Fibroblast of skin of left biceps (primary cell): ENCODE measurements around the gene CCDC175.

ENCODE experiments used
- DNase-seq, 2 experiments: peaks; one replicate each; pipeline ENCODE4 v3.0.0-alpha.2; 2013; ENCODE audit warnings: low read depth in 2 of 2

Gene CCDC175

DNA sequence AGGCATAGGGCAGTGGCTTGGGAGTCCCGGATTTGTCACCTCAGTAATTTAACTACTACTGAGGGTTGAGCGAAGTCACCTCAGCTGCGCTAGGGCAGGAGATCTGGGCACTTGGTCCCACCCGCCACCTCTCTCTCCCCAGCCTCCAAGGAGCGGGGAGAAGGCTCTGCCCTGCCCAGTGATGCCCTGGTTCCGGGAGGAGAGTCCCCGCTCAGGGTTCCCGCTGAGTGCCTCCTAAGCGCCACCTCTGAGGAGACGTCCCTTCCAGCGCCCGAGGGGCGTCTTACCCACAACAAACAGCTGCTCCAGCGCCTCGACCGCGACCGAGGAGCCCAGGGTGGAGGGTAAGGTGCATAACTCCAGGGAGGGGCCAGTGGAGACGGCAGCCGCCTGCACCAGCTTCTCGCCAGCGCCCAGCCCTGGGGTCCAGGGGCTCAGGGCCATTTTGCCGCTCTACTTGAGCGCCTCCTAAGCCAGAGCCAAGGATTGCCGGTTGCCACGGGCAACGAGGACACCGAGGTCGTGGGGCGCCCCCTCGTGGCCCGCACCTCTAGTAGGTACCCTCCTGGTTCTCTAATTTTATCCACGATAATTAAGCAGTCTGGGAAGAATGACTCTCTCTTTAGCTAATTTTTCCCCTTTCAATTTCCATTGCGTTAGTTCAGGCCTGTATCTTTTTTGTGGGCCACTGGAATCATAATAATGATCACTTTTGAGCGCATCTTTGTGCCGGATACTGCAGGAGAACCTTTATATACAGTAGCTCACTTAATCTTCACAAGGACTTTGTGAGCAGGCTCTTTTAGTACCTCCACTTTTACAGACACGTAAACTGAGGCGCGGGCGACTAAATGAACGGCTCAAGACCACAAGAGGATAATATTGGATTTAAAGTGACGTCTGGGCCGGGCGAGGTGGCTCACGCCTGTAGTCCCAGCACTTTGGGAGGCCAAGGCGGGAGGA lies at the start of gene CCDC175:
TSS of gene CCDC175 (minus strand) at position 481 of the 963 bp plus-strand sequence. CDS start at position 444, 37 bp downstream.
- DNase-seq, result peak; percentile 28 to 31

DNA sequence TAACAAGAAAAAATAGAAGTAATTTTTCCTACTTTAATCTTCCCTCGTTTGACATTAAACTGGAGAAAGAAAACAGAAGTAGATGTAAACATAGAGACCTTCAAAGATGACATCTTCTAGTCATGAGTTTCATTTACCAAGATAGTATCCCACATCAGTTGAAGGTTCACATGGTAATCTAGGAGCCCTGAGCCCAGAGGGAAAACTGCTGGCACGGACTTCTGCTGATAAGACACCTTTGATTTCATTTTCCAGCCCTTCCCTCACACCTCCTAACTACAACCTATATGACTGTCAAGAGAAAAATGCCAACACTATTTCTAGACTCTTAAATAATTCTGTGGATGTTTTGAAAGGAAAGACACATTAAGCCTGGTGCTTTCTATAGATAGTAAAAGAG lies 46.0 kb upstream of the CCDC175 start:
- DNase-seq, result no peak

DNA sequence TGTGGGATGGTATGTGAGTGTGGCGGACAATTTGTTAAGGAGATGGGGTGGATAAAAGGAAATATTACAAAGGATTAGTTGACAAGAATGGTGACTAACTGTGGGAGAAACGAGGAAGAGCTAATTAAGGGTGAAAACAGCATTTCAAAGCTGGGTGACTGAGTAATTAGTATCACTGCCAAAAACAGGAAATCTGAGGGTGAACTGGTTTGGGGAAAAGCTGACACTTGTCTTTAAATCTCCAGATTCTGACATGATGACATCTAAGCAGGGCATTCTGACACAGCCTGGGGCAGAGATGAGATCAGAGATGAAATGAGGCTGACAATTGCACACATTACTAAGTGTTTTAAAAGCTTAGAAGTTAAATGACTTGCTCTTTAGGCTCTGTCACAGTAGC lies 42.4 kb upstream of the CCDC175 start:
- no peak for DNase-seq

DNA sequence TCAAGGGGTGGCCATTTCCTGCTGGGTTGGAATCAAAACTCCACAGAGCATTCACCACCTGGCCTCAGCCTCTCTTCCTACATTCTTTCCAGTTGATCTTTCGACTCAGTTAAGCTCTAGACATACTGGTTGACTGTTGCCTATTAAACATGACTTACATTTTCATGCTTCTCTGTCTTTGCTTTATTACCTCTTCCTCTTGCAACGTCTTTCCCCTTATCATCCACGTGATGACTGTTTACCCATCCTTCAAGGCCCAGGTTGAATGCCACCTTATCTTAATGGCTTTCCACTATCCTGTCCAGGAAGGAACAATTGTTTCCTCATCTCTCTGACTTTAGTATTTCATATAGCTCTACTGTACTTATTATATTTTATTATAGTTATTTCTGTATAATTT lies 24.4 kb upstream of the CCDC175 start:
- no peak for DNase-seq

DNA sequence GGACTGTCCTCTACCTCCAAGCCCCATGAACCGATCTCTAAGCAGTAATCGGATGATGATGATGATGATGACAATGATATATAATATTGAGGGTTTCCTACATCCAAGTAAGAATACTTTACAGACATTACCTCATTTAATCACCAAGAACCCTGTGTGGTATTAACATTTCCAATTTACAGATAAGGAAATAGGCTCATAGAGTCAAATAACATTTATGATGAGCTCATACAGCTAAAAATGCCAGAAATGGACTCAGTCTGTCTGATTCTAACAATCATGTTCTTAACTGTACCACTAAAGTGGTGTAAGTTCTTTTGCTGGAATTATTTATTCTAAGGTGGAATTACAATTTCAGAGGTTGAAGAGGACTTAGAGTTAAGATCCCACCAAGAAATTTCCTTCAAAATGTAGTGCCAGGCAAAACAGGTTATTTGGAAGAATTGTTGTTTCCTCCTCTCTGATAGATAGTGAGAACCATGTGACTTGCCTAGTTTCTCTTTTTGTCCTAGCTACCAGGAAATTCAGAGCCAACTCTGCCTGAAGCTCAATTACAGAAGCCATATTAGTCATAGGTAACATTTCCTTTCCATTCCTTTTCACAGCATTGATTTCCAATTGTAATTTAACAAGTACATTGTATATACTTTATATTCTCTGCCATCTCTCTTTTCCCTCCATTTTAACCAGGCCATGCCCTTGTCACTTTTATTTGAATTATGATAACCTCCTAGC lies 23.8 kb upstream of the CCDC175 start:
- no peak for DNase-seq

DNA sequence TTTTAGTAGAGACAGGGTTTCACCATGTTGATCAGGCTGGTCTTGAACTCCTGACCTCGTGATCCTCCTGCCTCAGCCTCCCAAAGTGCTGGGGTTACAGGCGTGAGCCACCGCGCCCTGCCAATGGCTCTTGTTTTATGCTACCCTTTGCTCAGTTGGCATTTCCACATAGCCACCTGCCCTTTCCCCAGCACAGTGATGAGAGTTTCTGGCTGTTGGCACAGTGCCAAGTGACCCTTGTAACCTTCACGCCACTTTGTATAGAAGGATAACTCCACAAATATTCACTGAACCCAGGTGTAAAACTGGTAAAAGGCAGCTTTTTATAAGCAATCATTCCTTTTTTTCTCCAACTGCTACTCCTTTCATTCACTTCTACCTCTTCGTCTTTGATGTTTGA lies 18.5 kb upstream of the CCDC175 start:
- DNase-seq, result no peak

DNA sequence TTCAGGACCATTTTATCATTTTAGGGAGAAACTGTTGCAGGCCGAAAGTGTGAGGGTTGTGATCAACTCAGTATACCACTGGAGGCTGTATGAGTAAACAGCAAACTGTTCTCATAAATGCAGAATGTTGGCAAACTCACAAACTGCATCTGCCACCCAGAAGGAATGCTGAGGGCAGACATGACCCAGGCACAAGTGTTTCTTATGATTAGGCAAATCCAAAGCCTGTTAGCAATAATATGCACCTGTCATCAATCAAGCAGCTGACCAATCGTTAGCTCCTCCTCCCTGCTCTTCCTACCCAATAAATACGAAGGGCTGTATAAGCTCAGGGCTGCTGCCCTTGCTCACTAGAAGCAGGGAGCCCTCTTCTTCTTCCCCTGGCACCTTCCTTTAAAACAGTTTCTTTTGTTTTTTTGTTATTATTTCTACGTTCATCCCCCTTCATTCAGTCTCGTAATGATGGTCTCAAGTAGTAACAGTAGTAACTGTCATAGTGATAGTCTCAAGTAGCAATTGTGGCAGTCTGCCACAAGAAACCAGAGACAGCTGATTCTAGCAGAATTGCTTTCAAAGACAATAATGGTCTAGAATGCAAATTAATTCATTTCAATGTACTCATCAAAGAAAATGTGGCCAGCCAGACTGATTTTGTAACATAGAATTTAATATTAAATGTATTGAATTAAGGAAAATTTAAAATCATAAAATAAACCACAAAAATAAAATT lies 15.2 kb upstream of the CCDC175 start:
- DNase-seq, result no peak

DNA sequence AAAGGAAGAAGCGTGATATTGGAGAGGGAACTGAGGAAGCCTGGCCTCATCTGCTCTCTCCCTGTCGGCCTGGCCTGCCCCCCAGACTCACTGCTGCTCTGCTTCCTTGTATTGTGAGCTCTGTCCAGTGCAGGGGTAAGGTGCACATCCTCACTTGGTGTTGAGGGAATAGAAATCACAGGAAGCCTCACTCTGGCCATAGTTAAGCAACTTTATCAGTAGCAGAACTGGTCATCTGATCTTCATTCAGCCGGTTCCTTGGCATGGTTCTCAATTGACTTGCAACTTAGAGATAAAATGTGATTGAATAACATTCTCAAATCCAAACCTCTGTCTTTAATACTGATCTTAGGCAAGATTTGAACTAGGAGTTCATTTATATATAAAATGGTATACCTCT lies 11.5 kb upstream of the CCDC175 start:
- DNase-seq, result no peak

DNA sequence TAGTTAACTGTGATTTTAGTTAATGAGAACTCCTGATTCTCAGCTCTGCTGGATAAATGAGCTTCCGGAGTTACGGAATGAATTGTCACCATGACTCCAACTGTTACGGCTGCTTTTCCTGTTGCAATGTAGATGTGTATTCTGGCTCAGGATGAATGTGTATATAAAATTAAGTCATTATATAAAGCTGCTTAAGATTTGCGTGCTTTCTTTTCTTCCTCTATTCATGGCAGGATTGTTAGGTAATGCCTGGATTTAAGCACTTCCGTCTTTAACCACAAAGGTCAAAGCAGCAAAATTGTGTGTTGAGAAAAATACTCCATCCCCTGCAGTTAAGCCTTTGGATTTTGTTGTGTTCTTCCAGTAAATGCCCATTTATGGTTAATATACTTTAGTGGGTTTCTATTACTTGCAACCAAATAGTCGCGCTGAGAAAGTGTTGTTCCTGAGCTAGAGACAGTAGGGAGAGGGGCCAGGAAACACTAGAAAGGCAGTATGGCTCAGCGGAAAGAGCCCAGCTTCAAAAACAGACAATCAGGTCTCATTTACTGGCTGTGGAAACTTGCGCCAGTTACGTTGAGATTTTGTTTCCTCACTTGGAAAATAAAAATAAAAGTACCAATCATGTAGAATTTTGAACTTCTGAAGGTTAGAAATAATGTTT lies 9.4 kb upstream of the CCDC175 start:
- DNase-seq, result no peak

DNA sequence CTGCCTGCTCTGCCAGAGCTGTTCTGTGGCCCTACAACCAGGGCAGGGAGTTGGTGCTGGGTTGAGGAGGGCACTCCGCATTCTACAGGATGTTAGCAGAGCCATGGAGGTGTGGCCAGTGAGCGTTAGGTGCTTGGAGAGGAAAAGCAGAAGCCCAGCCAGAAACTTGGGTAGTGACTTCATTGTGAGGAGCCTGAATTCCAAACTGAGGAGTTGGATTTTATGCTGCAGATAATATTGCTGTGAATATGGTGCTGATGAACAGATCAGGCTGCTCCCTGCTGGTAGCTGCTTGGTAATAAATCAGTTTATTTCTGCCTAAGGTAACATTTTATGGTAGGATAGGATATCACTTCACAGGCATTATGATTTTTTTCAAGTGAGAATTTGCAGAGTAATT lies 7.1 kb upstream of the CCDC175 start:
- DNase-seq, result no peak

DNA sequence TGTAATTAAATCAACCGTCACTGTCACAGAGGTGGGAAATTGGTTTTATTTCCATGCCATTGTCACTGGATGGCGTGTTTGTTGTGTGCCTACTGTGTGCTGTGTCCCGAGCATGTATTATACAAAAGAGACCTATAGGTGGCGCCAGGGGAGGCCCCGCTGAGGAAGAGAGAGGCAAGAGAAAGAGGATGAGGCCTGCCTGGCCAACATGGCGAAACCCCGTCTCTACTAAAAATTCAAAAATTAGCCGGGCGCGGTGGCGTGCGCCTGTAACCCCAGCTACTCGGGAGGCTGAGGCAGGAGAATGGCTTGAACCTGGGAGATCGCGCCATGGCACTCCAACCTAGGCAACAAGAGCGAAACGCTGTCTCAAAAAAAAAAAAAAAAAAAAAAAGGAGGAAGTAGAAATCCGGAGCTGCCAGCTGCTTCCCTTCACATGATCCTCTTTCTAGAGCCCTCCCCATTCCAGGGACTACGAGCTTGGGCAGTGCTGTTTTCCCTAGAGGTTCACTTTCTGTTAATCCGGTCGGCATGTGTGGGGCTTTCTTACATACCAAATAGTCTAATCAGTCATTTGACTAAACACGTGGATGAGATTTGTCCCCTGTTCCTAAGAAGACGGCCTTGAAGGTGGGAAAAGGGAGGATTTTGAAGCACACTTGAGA lies 6.4 kb upstream of the CCDC175 start:
- DNase-seq, result no peak

DNA sequence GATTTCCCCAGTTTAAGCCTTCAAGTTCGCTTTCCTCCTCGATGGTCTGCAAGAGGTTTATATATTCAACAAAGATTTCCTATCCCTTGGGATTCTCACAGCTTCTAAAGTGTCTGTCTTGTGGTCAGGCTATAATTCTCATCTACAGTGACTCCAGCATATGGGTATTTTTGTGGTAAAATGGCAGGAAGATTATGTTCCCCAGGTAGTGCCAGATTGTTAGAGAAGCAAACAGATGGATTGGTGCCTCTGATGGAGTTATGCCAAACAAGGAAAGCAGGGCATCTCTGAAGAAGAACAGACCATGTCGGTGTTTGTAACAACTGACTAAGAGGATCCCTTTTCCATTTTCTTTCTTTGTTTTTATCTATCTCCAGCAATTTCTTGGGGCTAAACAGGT lies 5.5 kb upstream of the CCDC175 start:
- DNase-seq, result no peak

DNA sequence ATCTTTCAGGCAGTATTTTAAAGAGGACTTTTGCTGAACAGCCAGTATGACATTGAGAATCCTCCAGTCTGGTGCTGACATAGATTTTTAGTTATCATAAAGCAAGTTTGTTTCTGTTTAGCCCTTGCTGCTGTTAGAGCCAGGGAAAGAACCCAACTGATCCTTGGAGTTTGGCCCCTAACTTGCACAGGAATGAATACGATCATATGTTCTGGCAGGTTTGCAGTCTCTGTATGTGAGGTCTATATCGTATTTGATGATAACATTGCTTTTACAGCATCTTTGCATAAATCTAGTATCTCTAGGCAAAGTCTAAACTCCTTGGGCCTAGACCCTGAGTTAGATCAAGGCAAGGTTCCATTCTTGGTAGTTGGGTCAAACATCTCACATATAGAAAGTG lies 4.3 kb upstream of the CCDC175 start:
- no peak for DNase-seq

DNA sequence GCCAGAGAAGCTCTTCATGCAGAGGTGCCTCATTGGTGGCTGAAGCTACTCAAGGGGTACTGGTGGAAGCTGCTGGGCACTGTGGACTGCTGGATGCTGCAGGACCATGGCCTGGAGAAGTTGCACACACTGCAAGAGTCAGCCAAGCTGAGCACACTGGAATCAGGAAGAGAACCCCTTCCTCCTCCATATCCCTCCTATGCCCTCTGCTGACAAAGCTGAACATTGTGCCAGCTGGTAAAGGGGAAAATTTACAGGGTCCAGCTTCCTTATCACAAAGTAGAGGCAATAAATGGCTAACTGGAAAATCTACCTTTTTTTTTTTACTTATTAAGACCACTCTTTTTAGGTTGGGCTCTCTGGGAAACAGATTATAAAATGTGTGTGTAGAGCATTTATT lies 6.5 kb downstream of the CCDC175 start:
- no peak for DNase-seq

DNA sequence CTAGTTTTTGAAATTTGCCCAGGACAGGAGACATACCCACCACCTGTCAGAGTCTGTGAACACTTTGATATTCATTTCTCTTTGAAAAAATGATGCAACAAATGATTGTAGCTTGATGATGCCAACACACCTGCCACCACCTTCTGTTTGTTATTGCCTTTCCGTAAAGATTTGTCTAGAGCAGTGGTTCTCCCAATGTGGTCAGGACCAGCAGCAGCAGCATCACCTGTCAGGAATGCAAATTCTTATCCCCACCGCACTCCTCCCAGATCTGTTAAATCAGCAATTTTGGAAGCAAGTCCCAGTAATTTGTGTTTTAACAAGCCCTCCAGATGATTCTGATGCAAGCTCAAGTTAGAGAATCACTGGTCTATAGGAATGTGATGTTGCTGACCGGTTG lies 9.9 kb downstream of the CCDC175 start:
- DNase-seq, result no peak

DNA sequence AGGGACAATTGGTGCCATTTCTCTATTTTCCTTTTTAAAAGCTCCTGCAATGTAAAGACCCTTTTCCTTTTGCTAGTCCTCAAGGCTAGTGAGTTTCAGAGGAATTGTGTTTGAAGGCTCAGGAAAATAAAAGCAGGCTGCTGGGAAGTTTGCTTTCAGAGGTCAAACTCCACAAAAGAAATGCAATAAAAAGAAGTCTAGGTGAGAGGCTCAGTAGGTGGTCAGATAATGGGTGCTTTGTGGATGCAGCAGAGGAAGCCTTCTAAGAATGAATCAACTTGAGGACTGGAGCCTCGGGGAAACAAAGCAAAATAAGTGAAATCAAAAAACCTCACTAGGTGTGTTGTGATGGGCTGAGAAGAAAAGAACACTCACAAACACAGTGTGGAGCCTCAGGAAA lies 10.3 kb downstream of the CCDC175 start:
- no peak for DNase-seq

DNA sequence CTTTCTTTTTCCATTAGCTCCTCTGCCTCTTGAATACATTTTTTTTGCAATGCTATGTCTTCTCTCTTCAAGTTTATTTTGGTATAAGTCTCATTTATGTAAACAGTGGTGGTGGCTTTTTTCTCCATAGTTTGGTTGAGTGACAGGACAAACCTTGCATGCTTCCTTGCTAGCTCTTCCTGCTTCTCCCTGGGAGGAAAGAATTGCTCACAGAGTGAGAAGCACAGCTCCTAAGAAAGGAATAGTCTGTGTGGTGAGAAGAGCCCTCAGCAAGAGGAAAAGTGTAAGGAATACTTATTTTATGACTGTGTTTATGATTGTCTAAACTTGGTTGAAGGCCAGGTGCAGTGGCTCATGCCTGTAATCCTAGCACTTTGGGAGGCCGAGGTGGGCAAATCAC lies 11.5 kb downstream of the CCDC175 start:
- DNase-seq, result no peak

DNA sequence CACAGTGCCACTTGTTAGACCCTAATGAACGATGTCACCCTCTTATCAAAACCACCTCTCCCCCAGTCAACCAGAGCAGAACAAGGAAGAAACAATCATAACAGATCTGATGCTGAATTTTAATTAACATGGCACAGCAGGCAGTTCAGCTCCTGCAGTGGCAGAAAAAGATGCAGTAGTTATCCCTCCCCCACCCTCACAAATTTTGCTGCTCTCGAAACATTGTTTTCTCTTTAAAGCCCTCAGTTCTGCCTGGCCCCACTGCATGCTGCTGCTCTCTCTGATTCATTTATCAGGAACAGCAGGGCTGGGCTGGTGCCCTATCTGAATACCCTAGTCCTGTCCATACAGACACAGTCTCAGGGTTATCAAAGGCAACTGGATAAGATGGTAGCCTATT lies 12.2 kb downstream of the CCDC175 start:
- DNase-seq, result no peak

DNA sequence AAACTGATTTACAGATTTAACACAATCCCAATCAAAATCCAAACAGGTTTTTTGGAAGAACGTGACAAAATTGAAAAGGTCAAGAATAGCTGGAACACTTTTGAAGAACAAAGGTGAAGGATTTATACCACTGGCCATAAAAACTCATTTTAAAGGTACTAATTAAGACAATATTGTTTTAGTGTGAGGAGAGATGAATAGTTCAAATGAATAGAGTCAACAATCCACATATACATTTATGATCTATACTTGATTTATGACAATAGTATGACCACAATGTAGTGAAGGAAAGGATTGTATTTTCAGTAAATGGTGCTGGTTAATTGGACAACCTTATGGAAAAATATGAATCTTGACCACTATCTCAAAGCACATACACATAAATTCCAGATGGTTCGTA lies 29.3 kb downstream of the CCDC175 start:
- no peak for DNase-seq

DNA sequence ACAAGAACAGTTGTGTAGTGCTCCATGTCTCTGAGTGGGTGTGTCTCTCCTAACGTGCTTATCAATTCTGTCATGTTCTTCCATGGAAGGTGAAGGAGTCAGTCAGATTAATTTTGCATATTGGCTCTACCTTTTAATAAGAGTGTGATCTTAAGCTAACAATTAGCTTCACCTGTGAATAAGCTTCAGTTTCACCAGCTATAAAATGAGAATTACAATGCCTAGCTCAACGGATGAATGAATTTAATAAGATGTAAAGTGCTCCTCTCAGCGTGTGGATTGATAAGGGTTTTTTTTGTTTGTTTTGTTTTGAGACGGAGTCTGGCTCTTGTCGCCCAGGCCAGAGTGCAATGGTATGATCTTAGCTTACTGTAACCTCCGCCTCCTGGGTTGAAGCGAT lies 32.7 kb downstream of the CCDC175 start:
- no peak for DNase-seq

DNA sequence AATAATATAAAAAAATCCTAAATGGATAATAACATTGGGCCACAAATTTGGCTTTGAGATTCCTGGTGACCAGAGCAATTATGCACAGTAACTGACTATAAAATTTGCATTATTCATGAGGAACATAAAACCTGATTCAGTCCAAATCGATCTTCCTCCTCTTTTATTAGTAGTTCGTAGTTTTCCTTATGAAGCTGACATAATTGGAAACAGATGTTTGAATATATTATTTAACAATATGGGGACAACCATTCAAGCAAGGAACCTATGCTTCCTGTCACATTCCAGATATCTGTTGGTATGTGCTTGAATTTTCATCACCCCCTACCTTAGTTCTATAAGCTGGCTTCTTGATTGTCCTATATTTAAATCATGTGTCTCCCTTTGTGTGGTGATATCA lies 34.9 kb downstream of the CCDC175 start:
- DNase-seq, result no peak
